SHP77 treated with DMSO at 0.1 percent for 48 hours (cell line): ENCODE results near the gene KISS1R.

Experiments
- DNase-seq: peaks from one replicate; lab custom pipeline; 2025; lab: John Stamatoyannopoulos, UW

KISS1R gene

GRCh38 chr19:899336-900042 is 17.6 kb upstream of the KISS1R start:
- no peak for DNase-seq

- no peak for DNase-seq
These were observed 17.2 kb upstream of the KISS1R start for GRCh38 chr19:900043-900301.

GRCh38 chr19:900302-901111 is 16.6 kb upstream of the KISS1R start:
- DNase-seq, result no peak

- no peak for DNase-seq
These were observed 15.7 kb upstream of the KISS1R start for GRCh38 chr19:901216-902092.

- no peak for DNase-seq
These were observed 15.1 kb upstream of the KISS1R start for GRCh38 chr19:902093-902370.

GRCh38 chr19:902446-903226 is 14.5 kb upstream of the KISS1R start:
- DNase-seq, result no peak

GRCh38 chr19:903266-903797 is 13.8 kb upstream of the KISS1R start:
- no peak for DNase-seq

GRCh38 chr19:904545-904944 is 12.6 kb upstream of the KISS1R start:
- DNase-seq, result no peak

- no peak for DNase-seq
These were observed 10.7 kb upstream of the KISS1R start for GRCh38 chr19:906480-906879.

- no peak for DNase-seq
These were observed 9.8 kb upstream of the KISS1R start for GRCh38 chr19:907183-907853.

GRCh38 chr19:911197-912033 is 5.7 kb upstream of the KISS1R start:
- DNase-seq, result no peak

GRCh38 chr19:912181-913079 is 4.7 kb upstream of the KISS1R start:
- DNase-seq, result no peak

GRCh38 chr19:913080-913748 is 3.9 kb upstream of the KISS1R start, which contains the start of gene R3HDM4:
Gene R3HDM4, minus strand, starts transcription at chr19:913219. Its CDS starts 62 bp downstream, at chr19:913157.
- no peak for DNase-seq

GRCh38 chr19:916645-917322 is 349 bp upstream of the KISS1R start:
- no peak for DNase-seq

- no peak for DNase-seq
These were observed 962 bp downstream of the KISS1R start for GRCh38 chr19:918152-918437.

GRCh38 chr19:918481-919198 is 1.5 kb downstream of the KISS1R start:
- no peak for DNase-seq

- no peak for DNase-seq
These were observed 2.3 kb downstream of the KISS1R start for GRCh38 chr19:919199-920050.
